Thymus (tissue), 11 donors: ENCODE measurements around the gene KPTN. TPM values are rescaled to one million over a fixed set of nuclear protein-coding genes. Genes with fewer than 3 reads are reported as not detected.

ENCODE experiments used
- DNase-seq, 9 donors: peaks; one replicate each; pipeline ENCODE4 v3.0.0-alpha.2; 2013; ENCODE audit warnings: low spot score in 9 of 9, low read depth in 6 of 9, missing footprints in 1 of 9
- H3K27ac ChIP-seq, 2 donors: one replicate each; pipeline ENCODE4 v1.5.1; 2013; ENCODE audit warnings: control low read depth in 1 of 2, low read depth in 1 of 2, low read length in 1 of 2, mild to moderate bottlenecking in 1 of 2, moderate library complexity in 1 of 2
- H3K27me3 ChIP-seq, 2 donors: one replicate each; pipeline ENCODE4 v1.5.1; 2013; ENCODE audit warnings: low read length in 1 of 2; ENCODE audit not compliant: control insufficient read depth in 2 of 2, insufficient read depth in 1 of 2
- H3K36me3 ChIP-seq, 2 donors: one replicate each; pipeline ENCODE4 v1.5.1; 2013; ENCODE audit warnings: low read length in 1 of 2, mild to moderate bottlenecking in 1 of 2, moderate library complexity in 1 of 2; ENCODE audit not compliant: control insufficient read depth in 2 of 2, insufficient read depth in 2 of 2
- H3K4me1 ChIP-seq, 2 donors: one replicate each; pipeline ENCODE4 v1.5.1; 2013; ENCODE audit warnings: low read length in 2 of 2; ENCODE audit not compliant: control insufficient read depth in 2 of 2, insufficient read depth in 2 of 2
- H3K4me3 ChIP-seq, 2 donors: one replicate each; pipeline ENCODE4 v1.5.1; 2013; ENCODE audit warnings: low read length in 2 of 2, control low read depth in 1 of 2, mild to moderate bottlenecking in 1 of 2
- H3K9me3 ChIP-seq, 2 donors: one replicate each; pipeline ENCODE4 v1.5.1; 2013; ENCODE audit warnings: low read length in 1 of 2, mild to moderate bottlenecking in 1 of 2; ENCODE audit not compliant: control insufficient read depth in 2 of 2, insufficient read depth in 1 of 2
- WGBS: extraction: QIAGEN DNeasy Blood & Tissue Kit; methylation state at CpG from one replicate; pipeline ENCODE4 v1.1.7; 2013; 5-methylcytosine and 5-hydroxymethylcytosine counted together
- polyA plus RNA-seq: library from polyadenylated mRNA; stranded (reverse); fragments of 200-250 nt; gene quantifications from one replicate; pipeline ENCODE4 v1.2.3, GENCODE V29; 2013
- total RNA-seq: library from RNA; stranded (reverse); fragments of 120-200 nt; gene quantifications from one replicate; pipeline ENCODE4 v1.2.4, GENCODE V29; 2013
- donor health status: healthy.

The KPTN gene
- total and polyA plus RNA-seq, 2 donors, result 14.4 to 32.2 TPM

DNA sequence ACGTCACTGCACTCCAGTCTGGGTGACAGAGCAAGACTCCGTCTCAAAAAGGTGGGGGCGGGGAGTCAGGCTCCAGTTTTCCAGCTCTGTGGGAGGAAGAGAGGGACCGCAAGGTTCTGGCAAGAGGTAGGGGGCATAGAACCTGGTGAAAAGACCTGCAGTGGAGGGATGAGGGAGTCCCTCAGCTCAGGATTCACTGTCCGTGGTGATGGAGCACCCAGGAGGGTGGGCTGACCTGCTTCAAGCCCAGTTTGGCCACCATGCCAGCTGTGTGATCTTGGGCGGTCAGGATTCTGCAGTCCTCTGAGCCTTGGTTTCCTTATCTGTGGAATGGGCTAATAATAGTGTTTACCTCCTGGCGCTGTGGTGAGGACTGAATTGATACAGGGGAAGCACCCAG, 33.5 kb downstream of the KPTN start:
- H3K36me3 ChIP-seq, result no peaks in the 10 kb centered on the region
- H3K27ac ChIP-seq, result no peak overlapping the region
- no peak overlapping the region for H3K4me3 ChIP-seq
- DNase-seq, result no peak
- peaks cover 14 to 16% of the 10 kb centered on the region in 2 donors for H3K4me1 ChIP-seq
- WGBS, result 75% methylated on average over 7 of the region's 7 CpGs
- H3K27me3 ChIP-seq, result peaks cover 25 to 76% of the 10 kb centered on the region in 2 donors
- peaks cover 6 to 8% of the 10 kb centered on the region in 2 donors for H3K9me3 ChIP-seq

DNA sequence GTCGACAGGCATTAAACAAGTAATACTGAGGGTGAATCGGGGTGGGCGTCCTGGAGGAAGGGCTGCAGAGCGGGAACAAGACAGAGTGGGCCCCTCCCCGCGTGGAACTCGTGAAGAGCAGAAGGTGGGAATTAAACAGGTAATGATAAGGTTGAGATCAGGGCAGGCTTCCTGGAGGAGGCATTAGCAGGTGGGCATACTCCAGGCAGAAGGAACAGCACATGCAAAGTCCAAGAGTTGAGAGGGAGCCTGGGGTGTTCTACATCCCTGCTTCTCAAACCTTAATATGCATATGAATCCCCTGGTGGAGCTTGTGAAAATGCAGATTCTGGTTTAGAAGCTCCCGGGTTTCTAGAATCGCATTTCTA, 35.7 kb downstream of the KPTN start:
- 31% methylated on average over 9 of the region's 9 CpGs for WGBS
- Histone ChIP-seq H3K27ac (no peak overlapping the region), H3K4me3 (no peak overlapping the region), H3K9me3 (peaks cover 8 to 13% of the 10 kb centered on the region in 2 donors), H3K4me1 (peaks cover 23 to 24% of the 10 kb centered on the region in 2 donors), H3K27me3 (peaks cover 29 to 82% of the 10 kb centered on the region in 2 donors), H3K36me3 (no peaks in the 10 kb centered on the region)
- no peak for DNase-seq

DNA sequence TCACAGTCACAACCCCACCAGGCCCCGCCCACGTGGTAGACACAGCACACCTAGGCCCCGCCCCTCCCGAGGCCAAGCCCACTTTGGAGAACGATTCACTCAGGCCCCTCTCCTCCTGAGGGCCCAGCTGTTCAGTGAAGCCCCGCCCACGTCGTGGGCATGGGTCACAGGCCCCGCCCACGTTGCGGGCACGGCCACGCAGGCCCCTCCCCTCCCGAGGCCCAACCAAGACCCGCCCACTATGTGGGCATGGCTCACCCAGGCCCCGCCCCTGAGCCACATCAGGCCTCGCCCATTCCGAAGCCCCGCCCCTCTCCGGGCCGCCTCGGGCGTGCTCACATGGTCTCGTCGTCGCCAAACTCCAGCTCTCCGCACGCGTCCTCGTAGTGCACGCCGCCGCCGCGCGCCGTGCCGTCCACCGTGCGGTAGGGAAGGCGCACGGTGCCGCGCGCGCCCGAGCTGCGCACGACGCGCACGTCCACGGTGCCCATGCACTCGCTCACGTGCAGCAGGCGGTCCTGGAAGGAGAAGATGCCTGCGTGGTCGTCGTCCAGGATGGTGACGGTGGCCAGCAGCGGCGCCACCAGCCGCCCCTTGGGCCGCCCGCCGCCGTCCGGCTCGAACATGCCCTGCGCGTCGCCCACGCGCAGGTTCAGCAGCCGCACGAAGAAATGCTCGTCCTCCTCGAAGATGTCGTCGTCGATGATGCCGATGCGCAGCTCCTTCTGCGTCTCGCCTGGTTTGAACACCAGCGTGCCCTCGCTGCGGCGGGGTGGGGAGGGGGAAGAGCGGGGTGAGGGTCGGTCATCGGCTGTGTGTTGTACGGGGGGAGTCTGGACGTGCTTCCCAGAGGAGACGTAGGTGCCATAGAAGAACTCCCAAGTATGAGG, 36.3 kb downstream of the KPTN start:
- H3K27ac ChIP-seq, result no peak overlapping the region
- peaks cover 8 to 15% of the 10 kb centered on the region in 2 donors for H3K9me3 ChIP-seq
- 9% methylated on average over 95 of the region's 95 CpGs for WGBS
- DNase-seq, result peak in 4 of 9 donors; percentile 28 to 52 (median 40)
- no peaks in the 10 kb centered on the region for H3K36me3 ChIP-seq
- H3K4me3 ChIP-seq, result no peak overlapping the region
- H3K27me3 ChIP-seq, result peaks cover 29 to 86% of the 10 kb centered on the region in 2 donors
- peaks cover 23 to 24% of the 10 kb centered on the region in 2 donors for H3K4me1 ChIP-seq

DNA sequence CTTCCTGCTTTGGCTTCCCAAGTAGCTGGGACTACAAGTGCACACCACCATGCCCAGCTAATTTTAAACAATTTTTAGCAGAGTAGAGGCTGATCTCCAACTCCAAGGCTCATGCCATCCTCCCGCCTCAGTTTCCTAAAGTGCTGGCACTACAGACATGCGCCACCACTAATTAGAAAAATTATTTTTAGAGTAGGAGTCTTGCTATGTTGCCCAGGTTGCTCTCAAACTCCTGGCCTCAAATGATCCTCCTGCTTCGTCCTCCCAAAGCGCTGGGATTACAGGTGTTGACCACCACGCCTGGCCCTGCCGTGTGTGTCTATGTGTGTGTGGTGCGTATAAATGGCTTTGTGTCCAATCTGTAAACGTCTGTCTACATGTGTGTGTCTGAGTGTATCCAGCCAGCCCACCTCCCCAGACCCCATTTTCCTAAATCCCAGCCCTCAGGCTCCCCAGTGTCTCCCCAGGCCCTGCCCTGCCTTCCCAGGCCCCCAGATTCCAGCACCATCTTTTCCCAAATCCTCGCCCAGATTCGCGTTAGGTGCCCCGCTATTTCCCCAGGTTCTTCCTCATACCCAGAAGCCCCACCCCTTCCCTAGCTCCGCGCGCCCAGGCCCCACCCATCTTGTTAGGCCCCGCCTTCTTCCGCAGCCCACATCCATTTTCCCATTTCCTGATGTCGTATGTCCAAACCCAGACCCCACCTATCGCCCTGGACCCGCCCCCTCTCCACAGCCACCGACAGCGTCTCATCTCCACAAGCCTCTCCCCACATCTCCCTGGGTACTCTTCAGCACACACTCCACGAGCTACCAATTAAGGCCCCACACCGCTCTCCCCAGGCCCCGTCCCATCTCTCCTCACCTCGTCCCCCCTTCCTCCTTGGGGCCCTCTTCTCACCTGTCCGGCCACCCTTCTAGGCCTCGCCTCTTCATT, 37.2 kb downstream of the KPTN start:
- no peak for DNase-seq
- H3K27ac ChIP-seq, result no peak overlapping the region
- H3K27me3 ChIP-seq, result peaks cover 29 to 94% of the 10 kb centered on the region in 2 donors
- 19% methylated on average over 28 of the region's 28 CpGs for WGBS
- H3K36me3 ChIP-seq, result no peaks in the 10 kb centered on the region
- H3K4me1 ChIP-seq, result peaks cover 23 to 24% of the 10 kb centered on the region in 2 donors
- no peak overlapping the region for H3K4me3 ChIP-seq
- H3K9me3 ChIP-seq, result peaks cover 8 to 15% of the 10 kb centered on the region in 2 donors

DNA sequence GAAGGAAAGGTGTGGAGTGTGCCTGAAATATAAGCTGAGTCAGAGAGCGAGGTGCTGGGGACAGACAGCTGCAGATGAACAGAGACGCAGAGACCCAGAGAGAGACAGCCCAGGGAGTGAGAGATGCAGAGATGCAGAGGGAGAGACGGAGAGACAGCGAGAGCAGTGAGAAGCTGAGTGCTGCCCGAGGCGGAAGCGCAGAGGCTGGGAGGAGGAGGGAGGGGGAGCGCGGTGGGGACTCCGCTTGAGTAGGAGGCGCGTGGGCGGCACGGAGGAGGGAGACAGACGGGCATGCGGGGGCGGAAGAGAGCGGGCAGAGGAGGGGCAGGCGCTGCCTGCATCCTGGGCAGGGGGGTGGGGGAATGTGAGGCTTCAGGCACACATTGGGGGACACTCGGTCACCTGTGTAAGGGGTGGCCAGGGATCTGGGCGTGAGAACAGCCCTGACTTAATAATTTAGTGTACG, 38.0 kb downstream of the KPTN start:
- H3K36me3 ChIP-seq, result no peaks in the 10 kb centered on the region
- peaks cover 23 to 24% of the 10 kb centered on the region in 2 donors for H3K4me1 ChIP-seq
- peaks cover 8 to 15% of the 10 kb centered on the region in 2 donors for H3K9me3 ChIP-seq
- H3K27ac ChIP-seq, result no peak overlapping the region
- WGBS, result 4% methylated on average over 22 of the region's 22 CpGs
- no peak overlapping the region for H3K4me3 ChIP-seq
- DNase-seq, result peak in 6 of 9 donors; percentile 29 to 81 (median 60)
- peaks cover 27 to 91% of the 10 kb centered on the region in 2 donors for H3K27me3 ChIP-seq

DNA sequence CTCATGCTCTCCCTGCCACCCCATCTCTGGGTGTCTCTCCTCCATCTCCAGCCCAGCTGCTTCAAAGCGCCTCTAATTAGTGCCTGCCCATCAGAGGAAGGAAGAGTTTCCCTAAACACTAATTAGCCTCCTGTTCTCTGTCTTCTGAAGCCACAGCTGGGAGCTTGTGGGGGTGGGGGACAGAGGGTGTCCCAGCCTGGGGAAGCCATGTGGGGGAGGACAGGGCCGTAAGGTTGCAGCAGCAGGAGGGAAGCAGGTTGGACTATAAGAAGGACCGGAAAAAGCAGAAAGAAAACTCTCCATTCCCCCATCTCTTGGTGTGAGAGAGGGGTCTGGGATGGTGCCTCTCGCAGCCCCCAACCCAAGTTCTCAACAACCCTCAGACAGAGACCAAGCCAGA, 38.5 kb downstream of the KPTN start:
- DNase-seq, result no peak
- H3K4me1 ChIP-seq, result peaks cover 23 to 24% of the 10 kb centered on the region in 2 donors
- no peak overlapping the region for H3K27ac ChIP-seq
- H3K36me3 ChIP-seq, result no peaks in the 10 kb centered on the region
- H3K4me3 ChIP-seq, result no peak overlapping the region
- whole genome bisulfite sequencing, result 52% methylated on average over 4 of the region's 4 CpGs
- H3K27me3 ChIP-seq, result peaks cover 27 to 91% of the 10 kb centered on the region in 2 donors
- peaks cover 8 to 15% of the 10 kb centered on the region in 2 donors for H3K9me3 ChIP-seq

DNA sequence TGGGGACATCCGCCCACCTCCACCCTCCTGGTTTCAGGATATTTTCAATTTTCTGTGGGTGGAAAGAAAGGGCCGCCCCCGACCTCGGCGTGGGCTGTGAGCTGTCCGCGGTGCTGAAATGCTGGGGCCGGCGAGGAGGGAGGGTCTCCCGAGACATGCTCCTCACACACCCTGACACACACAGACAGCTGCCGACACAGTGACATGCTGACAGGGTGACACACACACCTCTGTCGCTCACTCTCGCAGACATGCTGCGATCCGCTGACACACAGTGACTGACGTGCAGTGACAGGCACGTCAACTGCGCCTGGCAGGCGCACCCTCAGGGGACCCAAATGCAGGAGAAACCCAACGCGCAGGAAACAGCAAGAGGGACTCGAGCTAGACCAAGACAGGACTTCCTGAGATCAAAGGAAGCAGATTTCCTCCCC, 39.6 kb downstream of the KPTN start:
- Histone ChIP-seq H3K4me1 (peaks cover 23 to 24% of the 10 kb centered on the region in 2 donors), H3K27me3 (peaks cover 23 to 82% of the 10 kb centered on the region in 2 donors), H3K36me3 (no peaks in the 10 kb centered on the region), H3K9me3 (peaks cover 8 to 15% of the 10 kb centered on the region in 2 donors), H3K27ac (no peak overlapping the region), H3K4me3 (no peak overlapping the region)
- 20% methylated on average over 22 of the region's 22 CpGs for WGBS
- peak in 5 of 9 donors; percentile 35 to 67 (median 54) for DNase-seq

DNA sequence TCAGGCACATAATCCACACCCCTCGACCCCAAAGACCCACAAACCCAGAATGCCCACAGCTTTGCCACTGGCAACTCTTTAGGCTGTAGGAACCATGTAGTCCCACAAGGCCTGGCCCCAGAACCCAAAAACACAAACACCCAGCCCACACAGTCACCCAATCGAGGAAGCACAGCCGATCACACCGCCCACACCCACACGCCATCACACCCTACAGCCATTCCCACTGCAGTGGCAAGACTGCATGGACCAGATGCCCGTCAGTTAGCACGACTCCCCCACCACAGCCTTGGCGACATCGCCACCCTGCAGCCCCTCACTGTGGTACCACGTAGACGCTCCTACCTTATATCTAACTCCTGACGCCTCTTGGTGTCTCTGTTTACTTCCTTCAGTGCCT, 40.7 kb downstream of the KPTN start:
- Histone ChIP-seq H3K36me3 (no peaks in the 10 kb centered on the region), H3K27ac (no peak overlapping the region), H3K27me3 (peaks cover 18 to 79% of the 10 kb centered on the region in 2 donors), H3K9me3 (peaks cover 8 to 15% of the 10 kb centered on the region in 2 donors), H3K4me3 (no peak overlapping the region), H3K4me1 (peaks cover 23 to 24% of the 10 kb centered on the region in 2 donors)
- WGBS, result 78% methylated on average over 12 of the region's 12 CpGs
- DNase-seq, result no peak
